Activated CD8-positive, alpha-beta T cell treated with anti-CD3 and anti-CD28 coated beads for 36 hours (primary cell): Measurements from ENCODE around the gene OTOP3. TPM values are rescaled to one million over a fixed set of nuclear protein-coding genes. Genes with fewer than 3 reads are reported as not detected.

Experiments used
- ATAC-seq: fragments of 200-7000 bp; cut with Tn5 transposase; one replicate; pipeline ENCODE4 v1.10.0; 2021; ENCODE audit warnings: mild to moderate bottlenecking, moderate library complexity
- CTCF ChIA-PET: fragments of 350-600 bp; sonication (Branson Sonifier 250); formaldehyde crosslinking; loops from one replicate; lab custom pipeline; 2021; ENCODE audit warnings: antibody characterized with exemption; lab: Charles Lee
- POLR2A ChIA-PET: fragments of 350-600 bp; sonication (Branson Sonifier 250); formaldehyde crosslinking; loops from one replicate; lab custom pipeline; 2021; ENCODE audit warnings: antibody characterized with exemption; lab: Charles Lee
- DNase-seq: peaks from one replicate; pipeline ENCODE4 v3.0.0-alpha.2; 2020
- H3K27ac Mint-ChIP-seq: one replicate; pipeline ENCODE4 v1.8.0; 2021; ENCODE audit warnings: mild to moderate bottlenecking, mixed read lengths
- H3K27me3 Mint-ChIP-seq: one replicate; pipeline ENCODE4 v1.8.0; 2021; ENCODE audit warnings: mixed read lengths
- H3K36me3 Mint-ChIP-seq: one replicate; pipeline ENCODE4 v1.8.0; 2021; ENCODE audit warnings: low read depth, mixed read lengths
- H3K4me1 Mint-ChIP-seq: one replicate; pipeline ENCODE4 v1.8.0; 2021; ENCODE audit warnings: low read depth, mixed read lengths
- H3K4me3 Mint-ChIP-seq: one replicate; pipeline ENCODE4 v1.8.0; 2021; ENCODE audit warnings: mild to moderate bottlenecking, moderate library complexity, mixed read lengths
- H3K9me3 Mint-ChIP-seq: one replicate; pipeline ENCODE4 v1.8.0; 2021; ENCODE audit warnings: mixed read lengths
- CTCF ChIP-seq: fragments of 200-600 bp; IDR thresholded peaks from one replicate; pipeline ENCODE4 v1.8.0; 2022; ENCODE audit warnings: antibody characterized with exemption, mild to moderate bottlenecking
- intact Hi-C: fragments of 100-400 bp; cut with micrococcal nuclease; formaldehyde crosslinking; loops from one replicate; pipeline ENCODE4 v1.10.0; 2022
- total RNA-seq, 2 experiments: library from RNA; stranded (reverse); gene quantifications; one replicate each; pipeline ENCODE4 v1.2.3, GENCODE V29; 2021

The OTOP3 gene
- total RNA-seq, 2 experiments from 2014 or later = not detected

GRCh38 chr17:74938194-74938950, 2.7 kb downstream of the OTOP3 start:
- ChIA-PET POLR2A (interaction anchor here (0.6 kb wide), 1 partner anchor 154 kb away, joined by 3 read pairs; no protein-coding TSS in a partner anchor), CTCF (interaction anchor here (1.0 to 3.5 kb wide), 3 partner anchors 15 to 23 kb away, joined by 4 to 18 read pairs (median 6); partner anchors contain the start of genes OTOP2 and USH1G)
- Mint-ChIP-seq H3K36me3 (no peaks in the 10 kb centered on the region), H3K9me3 (no peaks in the 10 kb centered on the region), H3K27me3 (peaks cover 49% of the 10 kb centered on the region), H3K4me3 (no peak overlapping the region), H3K4me1 (no peaks in the 10 kb centered on the region), H3K27ac (no peak overlapping the region)
- ATAC-seq (no peak), DNase-seq (no peak)
- no peak for TF ChIP-seq CTCF
- intact Hi-C loops = no loop called here

GRCh38 chr17:74939534-74939933, 3.8 kb downstream of the OTOP3 start:
- Mint-ChIP-seq H3K4me3 (no peak overlapping the region), H3K27me3 (peaks cover 44% of the 10 kb centered on the region), H3K4me1 (no peaks in the 10 kb centered on the region), H3K27ac (no peak overlapping the region), H3K36me3 (no peaks in the 10 kb centered on the region), H3K9me3 (no peaks in the 10 kb centered on the region)
- intact Hi-C loops = no loop called here
- ChIA-PET CTCF (interaction anchor here (1.0 to 3.5 kb wide), 2 partner anchors 16 to 22 kb away, joined by 6 to 18 read pairs; partner anchors contain the start of genes OTOP2 and USH1G), POLR2A (no interaction called here)
- ATAC-seq (no peak), DNase-seq (no peak)
- no peak for TF ChIP-seq CTCF

- no peaks in the 10 kb centered on the region for H3K4me1 Mint-ChIP-seq
- no peaks in the 10 kb centered on the region for H3K9me3 Mint-ChIP-seq
- peaks cover 33% of the 10 kb centered on the region for H3K27me3 Mint-ChIP-seq
- ATAC-seq = no peak
- ChIA-PET CTCF (no interaction called here), POLR2A (no interaction called here)
- no peak for TF ChIP-seq CTCF
- H3K27ac Mint-ChIP-seq = no peak overlapping the region
- intact Hi-C loops = no loop called here
- no peak overlapping the region for H3K4me3 Mint-ChIP-seq
- no peak for DNase-seq
- H3K36me3 Mint-ChIP-seq = no peaks in the 10 kb centered on the region
Observed at GRCh38 chr17:74941128-74941725, 5.5 kb downstream of the OTOP3 start.

GRCh38 chr17:74943808-74944522, 8.3 kb downstream of the OTOP3 start:
- ChIA-PET CTCF (interaction anchor here (1.0 to 1.4 kb wide), 2 partner anchors 14 to 18 kb away, joined by 4 to 7 read pairs; no protein-coding TSS in a partner anchor), POLR2A (no interaction called here)
- ATAC-seq (no peak), DNase-seq (no peak)
- H3K4me1 Mint-ChIP-seq = no peaks in the 10 kb centered on the region
- no peaks in the 10 kb centered on the region for H3K36me3 Mint-ChIP-seq
- TF ChIP-seq CTCF = no peak
- no peak overlapping the region for H3K4me3 Mint-ChIP-seq
- no peak overlapping the region for H3K27ac Mint-ChIP-seq
- no peaks in the 10 kb centered on the region for H3K9me3 Mint-ChIP-seq
- H3K27me3 Mint-ChIP-seq = peaks cover 10% of the 10 kb centered on the region
- intact Hi-C loops = no loop called here
